D341Med (cell line): Measurements from ENCODE around the gene LIPN.
"Not testable (repeated sequence)": the region's sequence is repeated elsewhere in the genome, so short reads cannot be mapped to it uniquely, and the experiment has no call there.

Source experiments
- DNase-seq: peaks from one replicate; pipeline ENCODE4 v3.0.0; 2012; ENCODE audit warnings: low spot score

The LIPN gene

GRCh38 chr10:88759366-88760101 is at the start of gene LIPN:
Gene LIPN, plus strand, starts transcription at chr10:88760020. Its CDS starts 1,386 bp downstream, at chr10:88761406.
- DNase-seq = no peak

GRCh38 chr10:88715517-88715916 is 44.3 kb upstream of the LIPN start:
- no peak for DNase-seq

GRCh38 chr10:88721392-88721791 is 38.4 kb upstream of the LIPN start:
- no peak for DNase-seq

- DNase-seq = no peak
Measured at GRCh38 chr10:88725798-88726197, 34.0 kb upstream of the LIPN start.

- no peak for DNase-seq
Measured at GRCh38 chr10:88728107-88728763, 31.6 kb upstream of the LIPN start.

- DNase-seq = no peak
Measured at GRCh38 chr10:88730864-88731263, 29.0 kb upstream of the LIPN start.

GRCh38 chr10:88731296-88731695 is 28.5 kb upstream of the LIPN start:
- no peak for DNase-seq

- DNase-seq = no peak
Measured at GRCh38 chr10:88733215-88733614, 26.6 kb upstream of the LIPN start.

- DNase-seq = no peak
Measured at GRCh38 chr10:88735661-88736060, 24.2 kb upstream of the LIPN start.

GRCh38 chr10:88741921-88742320 is 17.9 kb upstream of the LIPN start:
- not testable (repeated sequence) for DNase-seq

- no peak for DNase-seq
Measured at GRCh38 chr10:88742448-88742847, 17.4 kb upstream of the LIPN start.

GRCh38 chr10:88744002-88744401 is 15.8 kb upstream of the LIPN start:
- no peak for DNase-seq

GRCh38 chr10:88745633-88746032 is 14.2 kb upstream of the LIPN start:
- DNase-seq = no peak

GRCh38 chr10:88754287-88754686 is 5.5 kb upstream of the LIPN start:
- no peak for DNase-seq

- no peak for DNase-seq
Measured at GRCh38 chr10:88755753-88756152, 4.1 kb upstream of the LIPN start.

GRCh38 chr10:88756660-88757059 is 3.2 kb upstream of the LIPN start:
- DNase-seq = no peak

GRCh38 chr10:88762906-88763305 is 3.1 kb downstream of the LIPN start:
- DNase-seq = no peak

GRCh38 chr10:88763441-88763840 is 3.6 kb downstream of the LIPN start:
- DNase-seq = no peak

- DNase-seq = no peak
Measured at GRCh38 chr10:88764110-88764509, 4.3 kb downstream of the LIPN start.

- DNase-seq = no peak
Measured at GRCh38 chr10:88765816-88766215, 6.0 kb downstream of the LIPN start.

- no peak for DNase-seq
Measured at GRCh38 chr10:88769384-88769783, 9.6 kb downstream of the LIPN start.

GRCh38 chr10:88781206-88781605 is 21.4 kb downstream of the LIPN start:
- no peak for DNase-seq

- DNase-seq = no peak
Measured at GRCh38 chr10:88782222-88782621, 22.4 kb downstream of the LIPN start.

GRCh38 chr10:88783724-88784123 is 23.9 kb downstream of the LIPN start:
- DNase-seq = no peak
